GM19025 (cell line): ENCODE measurements around the gene COL9A1.

ENCODE experiments used
- ATAC-seq: cut with Tn5 transposase; IDR thresholded peaks from one replicate; pipeline ENCODE4 v1.9.1; 2021; ENCODE audit warnings: mild to moderate bottlenecking, low read depth, moderate library complexity; ENCODE audit not compliant: unreplicated experiment

The COL9A1 gene

GRCh38 chr6:70236343-70236742 lies 66.5 kb downstream of the COL9A1 start:
- ATAC-seq, result no peak

GRCh38 chr6:70234561-70235236 lies 68.2 kb downstream of the COL9A1 start:
- no peak for ATAC-seq

- no peak for ATAC-seq
These were observed 71.6 kb downstream of the COL9A1 start for GRCh38 chr6:70231311-70231710.

DNA sequence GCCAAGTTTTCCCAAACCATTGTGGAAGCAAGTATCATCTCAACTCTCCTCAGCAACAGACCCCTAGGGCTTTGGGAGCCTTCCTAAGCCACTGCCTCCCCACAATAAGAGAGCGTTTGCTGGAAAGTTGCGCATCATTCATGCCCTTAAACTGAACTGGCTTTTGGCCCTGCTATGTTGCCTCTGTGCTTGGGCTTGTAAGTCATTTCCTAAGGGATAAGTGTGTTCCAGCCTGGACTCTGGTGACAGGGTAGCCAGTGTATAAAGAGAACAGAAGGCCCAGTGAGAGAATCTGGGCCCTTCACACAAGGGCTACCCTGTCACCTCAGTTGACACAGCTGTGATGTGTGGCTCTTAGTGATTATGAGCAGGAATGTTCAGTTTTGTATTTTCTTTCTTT lies 77.8 kb downstream of the COL9A1 start:
- ATAC-seq, result no peak

DNA sequence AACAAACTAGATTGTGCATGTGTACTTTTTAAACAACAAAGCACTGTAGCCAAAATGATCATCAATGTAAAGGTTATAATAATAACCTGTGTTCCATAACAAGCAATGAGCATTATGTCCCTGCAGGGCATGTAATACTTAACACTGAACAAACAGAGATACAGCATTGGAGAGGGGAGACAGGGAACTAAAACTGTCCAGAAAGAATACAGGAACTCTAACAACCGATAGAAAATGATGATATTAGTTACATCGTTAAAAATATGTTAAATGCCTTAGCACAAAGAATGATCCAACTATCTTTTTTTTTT lies 80.5 kb downstream of the COL9A1 start:
- ATAC-seq, result no peak

GRCh38 chr6:70221715-70222438 lies 81.0 kb downstream of the COL9A1 start:
- ATAC-seq, result no peak

DNA sequence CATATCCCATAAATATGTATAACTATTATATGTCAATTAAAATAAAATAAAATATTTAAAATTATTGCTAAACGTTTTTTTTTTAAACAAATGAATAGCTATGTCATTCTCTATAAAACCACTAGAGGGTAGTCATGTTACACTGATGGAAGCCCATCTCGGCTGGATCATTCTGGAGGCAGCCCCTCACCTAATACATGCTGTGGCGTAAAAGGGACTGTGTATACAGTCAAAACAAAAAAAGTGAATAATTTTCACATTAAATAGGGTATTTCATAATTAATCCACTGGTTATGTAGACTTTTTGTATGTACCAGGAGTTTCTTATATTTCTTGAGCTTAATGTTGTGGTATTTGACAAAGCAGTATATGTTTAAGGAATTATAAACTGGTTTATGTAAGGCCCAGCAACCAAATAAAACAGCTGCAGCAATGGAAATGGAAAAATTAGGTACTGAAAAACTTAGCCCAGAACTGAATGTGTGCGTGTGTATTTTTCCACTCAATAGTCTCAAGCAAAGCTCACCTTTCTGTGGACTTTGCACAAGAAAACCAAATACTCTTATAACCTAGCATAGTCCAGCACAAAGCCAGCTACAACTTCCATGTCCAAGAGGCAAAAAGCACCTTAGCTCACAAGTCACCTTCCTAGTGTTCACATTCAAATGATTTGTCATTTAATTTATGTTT lies 81.7 kb downstream of the COL9A1 start:
- ATAC-seq, result no peak

GRCh38 chr6:70219943-70220613 lies 82.8 kb downstream of the COL9A1 start:
- no peak for ATAC-seq

DNA sequence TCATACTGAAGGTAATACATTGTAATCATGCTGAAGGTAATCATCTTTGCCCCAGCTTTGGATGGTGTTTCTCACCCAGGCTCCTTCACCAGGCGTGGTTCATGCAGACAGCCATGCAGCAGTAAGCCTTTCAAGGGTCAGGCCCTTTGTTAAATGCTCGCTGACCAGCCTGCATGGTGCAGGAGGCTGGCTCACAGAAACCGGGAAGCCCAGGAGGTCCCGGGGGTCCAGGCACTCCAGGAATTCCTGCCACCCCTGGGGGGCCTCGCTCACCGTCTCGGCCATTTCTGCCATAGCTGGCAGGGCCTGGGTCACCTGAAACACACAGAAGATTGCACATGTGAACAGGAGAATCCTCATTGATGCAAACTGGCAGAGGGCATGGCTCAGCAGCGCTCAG lies 86.1 kb downstream of the COL9A1 start:
- ATAC-seq, result no peak

GRCh38 chr6:70215460-70216108 lies 87.3 kb downstream of the COL9A1 start:
- no peak for ATAC-seq

DNA sequence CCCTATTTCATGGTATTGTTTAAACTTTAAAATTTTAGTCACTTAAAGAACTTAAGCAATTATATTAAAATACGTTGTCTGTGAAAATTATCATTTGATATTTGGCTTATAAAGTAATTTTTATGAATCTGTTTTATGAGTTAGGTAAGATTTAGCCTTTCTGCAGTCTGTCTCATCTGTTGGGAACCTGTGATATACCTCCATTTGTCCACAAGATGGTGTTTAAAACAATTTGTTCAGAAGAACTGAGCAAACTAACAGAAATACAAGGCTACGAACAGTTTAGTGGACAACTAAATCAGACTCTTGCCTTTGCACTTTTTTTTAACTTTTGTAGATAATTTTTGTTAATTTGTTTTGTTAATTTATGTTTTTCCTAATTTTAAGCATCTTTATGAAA lies 92.4 kb downstream of the COL9A1 start:
- ATAC-seq, result no peak

- ATAC-seq, result no peak
These were observed 94.6 kb downstream of the COL9A1 start for GRCh38 chr6:70208235-70208790.

DNA sequence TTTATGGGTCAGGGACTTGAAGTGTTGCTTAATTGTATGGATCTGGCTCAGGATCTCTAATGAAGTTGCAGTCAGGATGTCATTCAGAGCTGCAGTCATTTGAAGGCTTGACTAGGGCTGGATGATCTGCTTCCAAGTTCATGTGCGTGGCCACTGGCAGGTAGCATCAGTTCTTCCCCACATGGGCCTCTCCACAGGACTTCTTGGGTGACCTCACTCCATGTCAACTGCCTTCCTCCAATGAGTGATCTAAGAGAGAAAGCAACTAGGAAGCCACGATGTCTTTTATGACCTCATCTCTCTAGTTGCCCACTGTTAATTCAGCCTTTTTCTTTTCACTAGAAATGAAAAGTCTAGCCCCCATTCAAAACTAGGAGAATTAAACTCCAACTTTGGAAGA lies 104.1 kb downstream of the COL9A1 start:
- no peak for ATAC-seq

DNA sequence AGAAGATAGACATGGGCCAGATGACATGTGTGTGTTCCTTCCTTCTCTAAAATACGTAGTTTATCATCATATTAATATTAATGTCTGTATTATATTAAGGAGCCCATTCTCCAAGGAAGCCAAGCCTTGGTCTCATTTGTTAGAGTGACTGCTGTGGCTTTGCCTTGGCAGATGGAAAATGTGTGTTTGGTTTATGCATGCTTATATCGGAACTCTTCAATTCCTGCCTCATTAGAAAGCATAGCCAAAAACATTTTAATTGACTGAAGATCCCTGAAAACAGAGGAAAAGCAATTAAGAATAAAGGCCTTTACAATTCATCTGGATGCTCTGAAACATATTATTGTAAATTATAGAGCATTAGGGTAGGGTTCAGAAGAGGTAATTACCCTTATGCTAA lies 106.4 kb downstream of the COL9A1 start:
- ATAC-seq, result no peak

- ATAC-seq, result no peak
These were observed 108.5 kb downstream of the COL9A1 start for GRCh38 chr6:70194421-70194820.

DNA sequence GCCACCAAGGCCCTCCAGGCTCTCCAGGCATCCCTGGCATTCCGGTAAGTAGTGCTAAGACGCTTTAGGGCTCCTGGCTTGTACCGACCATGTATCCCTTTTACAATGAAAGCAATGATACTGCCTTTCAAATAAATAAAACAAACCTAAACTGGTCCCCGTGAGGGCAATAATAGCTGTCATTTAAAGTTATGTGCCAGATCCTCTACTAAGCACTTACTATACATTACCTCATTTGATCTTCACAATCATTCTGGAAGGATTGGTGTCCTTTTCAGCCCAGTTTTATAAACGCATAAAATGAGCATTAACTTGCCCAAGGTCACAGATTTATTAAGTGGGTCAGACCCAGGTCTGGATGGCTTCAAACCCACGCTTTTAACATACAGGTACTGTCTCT lies 114.7 kb downstream of the COL9A1 start:
- ATAC-seq, result no peak

- ATAC-seq, result no peak
These were observed 116.4 kb downstream of the COL9A1 start for GRCh38 chr6:70186461-70186860.

DNA sequence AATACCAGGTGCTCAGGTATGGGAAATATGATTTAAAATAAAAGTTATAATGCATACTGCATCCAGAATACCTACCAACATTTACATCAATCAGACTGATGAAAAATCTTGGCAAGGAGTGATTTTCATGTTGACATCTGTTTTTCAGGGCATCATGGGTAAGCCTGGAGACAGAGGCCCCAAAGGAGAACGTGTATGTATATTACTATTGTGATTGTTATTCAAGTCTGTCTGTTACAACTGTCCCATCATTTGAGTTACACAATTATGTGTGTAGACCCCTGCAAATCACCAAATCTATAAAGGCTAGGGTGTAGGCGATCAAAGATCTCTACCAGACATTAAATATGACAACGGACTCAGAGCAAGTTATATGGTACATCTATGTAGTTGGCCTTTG lies 118.2 kb downstream of the COL9A1 start:
- ATAC-seq, result no peak

DNA sequence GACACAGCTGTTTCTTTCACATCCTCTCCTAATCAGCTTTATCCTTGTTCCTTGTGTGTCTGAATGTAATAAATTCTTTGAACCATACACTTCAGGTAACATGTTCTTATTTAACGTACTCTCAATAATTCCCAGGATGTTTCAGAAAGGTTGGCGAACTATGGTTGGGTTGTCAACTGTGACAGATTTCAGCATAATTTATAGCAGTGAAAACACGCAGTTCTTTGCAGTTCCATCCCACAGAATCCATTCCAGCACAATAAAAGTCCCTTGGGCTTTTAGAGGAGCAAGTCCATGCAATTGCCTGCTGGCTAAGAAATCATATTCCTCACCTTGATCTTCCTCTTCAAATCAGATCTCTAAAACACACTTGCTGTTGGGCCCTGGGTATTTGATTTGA lies 119.3 kb downstream of the COL9A1 start:
- no peak for ATAC-seq

DNA sequence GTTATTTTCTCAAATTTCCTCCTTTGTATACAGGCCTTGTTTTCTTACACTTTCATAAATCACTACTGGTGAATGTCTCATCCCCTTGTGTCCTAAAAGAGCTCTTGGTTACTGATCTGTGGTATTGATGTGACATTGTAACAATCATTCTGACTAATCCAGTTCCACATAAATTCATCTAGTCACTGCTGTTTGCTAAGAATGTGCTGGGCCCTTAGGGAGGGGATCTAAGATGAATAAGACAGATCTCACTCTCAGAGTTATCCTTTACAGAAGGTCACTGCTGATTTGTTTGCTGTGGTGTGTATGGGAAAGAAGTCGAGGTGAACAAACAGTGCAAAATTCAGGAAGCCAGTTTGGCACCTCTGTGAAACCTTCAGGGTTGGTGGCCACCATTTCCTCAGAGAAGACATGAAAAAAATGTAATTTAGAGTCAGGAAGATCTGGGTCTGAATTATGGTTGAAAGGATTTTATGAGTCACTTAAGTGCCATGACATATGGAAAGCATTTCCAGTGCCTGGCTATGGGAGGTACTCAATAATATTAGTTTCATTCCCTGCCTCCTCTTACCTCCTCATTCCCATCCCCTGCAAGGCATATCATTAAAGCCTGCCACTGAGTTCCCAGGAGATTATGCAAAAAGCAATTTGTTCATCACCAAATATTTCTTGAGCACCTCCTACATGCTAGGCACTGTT lies 121.8 kb downstream of the COL9A1 start:
- no peak for ATAC-seq
